Karpas-422 (cell line): ENCODE results near the gene PITPNC1. TPM values are rescaled to one million over a fixed set of nuclear protein-coding genes. Genes with fewer than 3 reads are reported as not detected.

Source experiments
- DNase-seq: peaks from one replicate; pipeline ENCODE4 v3.0.0-alpha.2; 2015
- H2AFZ ChIP-seq: fragments of 200-600 bp; sonication (generic); 2 replicates; pipeline ENCODE4 v1.6.1; 2014; ENCODE audit warnings: antibody characterized with exemption, low read length, mixed read lengths
- H3K27ac ChIP-seq: fragments of 200-600 bp; sonication (generic); 2 replicates; pipeline ENCODE4 v1.5.1; 2014; ENCODE audit warnings: mild to moderate bottlenecking, low read length, moderate library complexity
- H3K27me3 ChIP-seq: fragments of 200-600 bp; sonication (generic); 2 replicates; pipeline ENCODE4 v1.6.1; 2014; ENCODE audit warnings: low read length, mixed read lengths
- H3K36me3 ChIP-seq: fragments of 200-600 bp; sonication (generic); 2 replicates; pipeline ENCODE4 v1.6.1; 2014; ENCODE audit warnings: low read length, mixed read lengths; ENCODE audit not compliant: insufficient read depth
- H3K4me1 ChIP-seq: fragments of 200-600 bp; sonication (generic); 2 replicates; pipeline ENCODE4 v1.6.1; 2014; ENCODE audit warnings: mild to moderate bottlenecking, low read length, mixed read lengths
- H3K4me2 ChIP-seq: fragments of 200-600 bp; sonication (generic); 2 replicates; pipeline ENCODE4 v1.6.1; 2014; ENCODE audit warnings: low read length, low read depth, mild to moderate bottlenecking; ENCODE audit not compliant: poor library complexity, severe bottlenecking
- H3K4me3 ChIP-seq: fragments of 200-600 bp; sonication (generic); 2 replicates; pipeline ENCODE4 v1.5.1; 2014; ENCODE audit warnings: mild to moderate bottlenecking, antibody characterized with exemption, low read length, mixed read lengths
- H3K79me2 ChIP-seq: fragments of 200-600 bp; sonication (generic); 2 replicates; pipeline ENCODE4 v1.6.1; 2014; ENCODE audit warnings: mild to moderate bottlenecking, low read length, mixed read lengths
- H3K9ac ChIP-seq: fragments of 200-600 bp; sonication (generic); 2 replicates; pipeline ENCODE4 v1.6.0; 2014; ENCODE audit warnings: low read length
- H3K9me2 ChIP-seq: fragments of 200-600 bp; sonication (generic), shearing (Covaris generic); replicated peaks from 2 replicates; pipeline ENCODE4 v1.6.0; 2014; ENCODE audit warnings: mild to moderate bottlenecking, low read length, moderate library complexity; ENCODE audit not compliant: insufficient read depth
- H3K9me3 ChIP-seq: fragments of 300-700, 200-600 bp; sonication (generic); 2 replicates; pipeline ENCODE4 v1.6.1; 2014; ENCODE audit warnings: low read length, mixed read lengths
- H4K20me1 ChIP-seq: fragments of 200-600 bp; sonication (generic); 2 replicates; pipeline ENCODE4 v1.6.1; 2014; ENCODE audit warnings: mild to moderate bottlenecking, antibody characterized with exemption, low read length, low read depth; ENCODE audit not compliant: insufficient read depth
- total RNA-seq: library from RNA; depleted of rRNA; stranded (reverse); fragments of >200 nt; shearing (Covaris generic); gene quantifications from 2 replicates; pipeline ENCODE4 v1.2.3, GENCODE V29; 2014; ENCODE audit warnings: low replicate concordance

The PITPNC1 gene
- total RNA-seq, 1 experiment from 2014 or later, result 3.8 TPM

GRCh38 chr17:67676305-67676704, 299.2 kb downstream of the PITPNC1 start:
- no peaks in the 10 kb centered on the region for H4K20me1 ChIP-seq
- no peaks in the 10 kb centered on the region for H3K9me3 ChIP-seq
- H3K27ac ChIP-seq, result no peak overlapping the region
- H3K9ac ChIP-seq, result no peak overlapping the region
- DNase-seq, result no peak
- H3K27me3 ChIP-seq, result no peaks in the 10 kb centered on the region
- H3K4me3 ChIP-seq, result no peak overlapping the region
- H3K9me2 ChIP-seq, result no peaks in the 10 kb centered on the region
- no peaks in the 10 kb centered on the region for H3K4me1 ChIP-seq
- H3K36me3 ChIP-seq, result no peaks in the 10 kb centered on the region
- H3K79me2 ChIP-seq, result no peaks in the 10 kb centered on the region
- no peak overlapping the region for H3K4me2 ChIP-seq
- no peak overlapping the region for H2AFZ ChIP-seq

- Histone ChIP-seq H4K20me1 (no peaks in the 10 kb centered on the region), H2AFZ (no peak overlapping the region), H3K9ac (no peak overlapping the region), H3K9me2 (no peaks in the 10 kb centered on the region), H3K4me2 (no peak overlapping the region), H3K9me3 (no peaks in the 10 kb centered on the region), H3K36me3 (no peaks in the 10 kb centered on the region), H3K79me2 (no peaks in the 10 kb centered on the region), H3K4me1 (no peaks in the 10 kb centered on the region), H3K27ac (no peak overlapping the region), H3K4me3 (no peak overlapping the region), H3K27me3 (no peaks in the 10 kb centered on the region)
- DNase-seq, result no peak
Measured at GRCh38 chr17:67678414-67678813, 301.3 kb downstream of the PITPNC1 start.

GRCh38 chr17:67679225-67679624, 302.1 kb downstream of the PITPNC1 start:
- no peaks in the 10 kb centered on the region for H3K27me3 ChIP-seq
- no peaks in the 10 kb centered on the region for H3K36me3 ChIP-seq
- H3K9me2 ChIP-seq, result no peaks in the 10 kb centered on the region
- no peak overlapping the region for H3K4me2 ChIP-seq
- no peak overlapping the region for H3K4me3 ChIP-seq
- no peak overlapping the region for H2AFZ ChIP-seq
- H4K20me1 ChIP-seq, result no peaks in the 10 kb centered on the region
- H3K27ac ChIP-seq, result no peak overlapping the region
- no peaks in the 10 kb centered on the region for H3K9me3 ChIP-seq
- no peaks in the 10 kb centered on the region for H3K79me2 ChIP-seq
- no peaks in the 10 kb centered on the region for H3K4me1 ChIP-seq
- no peak for DNase-seq
- H3K9ac ChIP-seq, result no peak overlapping the region

- Histone ChIP-seq H3K9ac (no peak overlapping the region), H3K27me3 (no peaks in the 10 kb centered on the region), H3K79me2 (no peaks in the 10 kb centered on the region), H4K20me1 (no peaks in the 10 kb centered on the region), H2AFZ (no peak overlapping the region), H3K4me1 (no peaks in the 10 kb centered on the region), H3K36me3 (no peaks in the 10 kb centered on the region), H3K9me2 (no peaks in the 10 kb centered on the region), H3K27ac (no peak overlapping the region), H3K9me3 (no peaks in the 10 kb centered on the region), H3K4me3 (no peak overlapping the region), H3K4me2 (no peak overlapping the region)
- no peak for DNase-seq
Measured at GRCh38 chr17:67679721-67680120, 302.6 kb downstream of the PITPNC1 start.

GRCh38 chr17:67680445-67681224, 303.6 kb downstream of the PITPNC1 start:
- Histone ChIP-seq H3K79me2 (no peaks in the 10 kb centered on the region), H3K27ac (no peak overlapping the region), H3K4me1 (no peaks in the 10 kb centered on the region), H3K9ac (no peak overlapping the region), H3K4me3 (no peak overlapping the region), H2AFZ (no peak overlapping the region), H3K27me3 (no peaks in the 10 kb centered on the region), H3K9me3 (no peaks in the 10 kb centered on the region), H4K20me1 (no peaks in the 10 kb centered on the region), H3K4me2 (no peak overlapping the region), H3K9me2 (no peaks in the 10 kb centered on the region), H3K36me3 (no peaks in the 10 kb centered on the region)
- no peak for DNase-seq

GRCh38 chr17:67682196-67682595, 305.1 kb downstream of the PITPNC1 start:
- Histone ChIP-seq H3K9me3 (no peaks in the 10 kb centered on the region), H3K4me1 (no peaks in the 10 kb centered on the region), H3K27ac (no peak overlapping the region), H2AFZ (no peak overlapping the region), H3K36me3 (no peaks in the 10 kb centered on the region), H3K27me3 (no peaks in the 10 kb centered on the region), H3K4me3 (no peak overlapping the region), H3K9ac (no peak overlapping the region), H3K79me2 (no peaks in the 10 kb centered on the region), H4K20me1 (no peaks in the 10 kb centered on the region), H3K9me2 (no peaks in the 10 kb centered on the region), H3K4me2 (no peak overlapping the region)
- DNase-seq, result no peak

- Histone ChIP-seq H3K9ac (no peak overlapping the region), H3K4me2 (no peak overlapping the region), H3K4me3 (no peak overlapping the region), H3K9me2 (no peaks in the 10 kb centered on the region), H4K20me1 (no peaks in the 10 kb centered on the region), H3K4me1 (no peaks in the 10 kb centered on the region), H3K9me3 (no peaks in the 10 kb centered on the region), H3K27ac (no peak overlapping the region), H3K27me3 (no peaks in the 10 kb centered on the region), H3K79me2 (no peaks in the 10 kb centered on the region), H2AFZ (no peak overlapping the region), H3K36me3 (no peaks in the 10 kb centered on the region)
- DNase-seq, result no peak
Measured at GRCh38 chr17:67685351-67685750, 308.3 kb downstream of the PITPNC1 start.

- Histone ChIP-seq H3K4me1 (no peaks in the 10 kb centered on the region), H3K9me3 (no peaks in the 10 kb centered on the region), H3K27me3 (no peaks in the 10 kb centered on the region), H3K79me2 (no peaks in the 10 kb centered on the region), H2AFZ (no peak overlapping the region), H3K9ac (no peak overlapping the region), H3K27ac (no peak overlapping the region), H3K36me3 (no peaks in the 10 kb centered on the region), H3K4me2 (no peak overlapping the region), H3K4me3 (no peak overlapping the region), H3K9me2 (no peaks in the 10 kb centered on the region), H4K20me1 (no peaks in the 10 kb centered on the region)
- DNase-seq, result no peak
Measured at GRCh38 chr17:67686241-67686640, 309.2 kb downstream of the PITPNC1 start.
